Colonic mucosa (tissue), 4 donors: ENCODE measurements around the gene COQ2. TPM values are rescaled to one million over a fixed set of nuclear protein-coding genes. Genes with fewer than 3 reads are reported as not detected.
"Not testable (repeated sequence)": the region's sequence is repeated elsewhere in the genome, so short reads cannot be mapped to it uniquely, and the experiment has no call there.

ENCODE experiments used
- DNase-seq: peaks from one replicate; pipeline ENCODE4 v3.0.0-alpha.2; 2020
- H3K27ac ChIP-seq: fragments of 200-600 bp; one replicate; pipeline ENCODE4 v1.8.0; 2021
- H3K27me3 ChIP-seq: fragments of 200-600 bp; one replicate; pipeline ENCODE4 v1.8.0; 2021
- H3K36me3 ChIP-seq: fragments of 200-600 bp; one replicate; pipeline ENCODE4 v1.8.0; 2021
- H3K4me1 ChIP-seq: fragments of 200-600 bp; one replicate; pipeline ENCODE4 v1.8.0; 2021; ENCODE audit warnings: mild to moderate bottlenecking
- H3K4me3 ChIP-seq: fragments of 200-600 bp; one replicate; pipeline ENCODE4 v1.8.0; 2021
- H3K9ac ChIP-seq, 2 donors: one replicate each; pipeline ENCODE4 v1.7.0; 2013; ENCODE audit warnings: control low read depth in 2 of 2, low read depth in 2 of 2, low read length in 2 of 2
- H3K9me3 ChIP-seq: fragments of 200-600 bp; one replicate; pipeline ENCODE4 v1.8.0; 2021
- CTCF ChIP-seq: fragments of 200-600 bp; IDR thresholded peaks from one replicate; pipeline ENCODE4 v1.8.0; 2022; ENCODE audit warnings: antibody characterized with exemption, mild to moderate bottlenecking
- intact Hi-C: fragments of 100-400 bp; cut with DNase I; formaldehyde crosslinking; loops from one replicate; pipeline ENCODE4 v1.14.1; 2022
- total RNA-seq, 2 donors: library from RNA; stranded (reverse); fragmentation: NEBNext Ultra II Directional in 1 of 2; extraction: Animal tissue kit (Norgen Biotek cat#: 25700) in 1 of 2; gene quantifications; one replicate each; pipeline ENCODE4 v1.2.1, GENCODE V29; 2021
- donor health status: healthy.
- donor health status: DM: no; HTN: no; CAD: no.
- donor health status: DM: no; HTN: no; CAD: no.

The COQ2 gene
- total RNA-seq, 2 donors from 2014 or later = 23.4 to 28.3 TPM

- Histone ChIP-seq H3K9ac (no peak overlapping the region), H3K27ac (no peak overlapping the region), H3K27me3 (no peaks in the 10 kb centered on the region), H3K9me3 (no peaks in the 10 kb centered on the region), H3K4me3 (no peak overlapping the region), H3K36me3 (no peaks in the 10 kb centered on the region), H3K4me1 (no peaks in the 10 kb centered on the region)
- no peak for TF ChIP-seq CTCF
- intact Hi-C loops = no loop called here
- no peak for DNase-seq
These were observed 49.5 kb downstream of the COQ2 start for GRCh38 chr4:83234902-83235644.

GRCh38 chr4:83234387-83234786 is 50.2 kb downstream of the COQ2 start:
- H3K36me3 ChIP-seq, H3K4me3 ChIP-seq, H3K27me3 ChIP-seq, intact Hi-C loops, H3K27ac ChIP-seq, H3K9ac ChIP-seq, H3K4me1 ChIP-seq, H3K9me3 ChIP-seq, DNase-seq: not testable (repeated sequence)

GRCh38 chr4:83232082-83232481 is 52.5 kb downstream of the COQ2 start:
- no peaks in the 10 kb centered on the region for H3K9me3 ChIP-seq
- no peak for TF ChIP-seq CTCF
- intact Hi-C loops = no loop called here
- no peak for DNase-seq
- no peaks in the 10 kb centered on the region for H3K27me3 ChIP-seq
- no peaks in the 10 kb centered on the region for H3K4me1 ChIP-seq
- H3K9ac ChIP-seq = no peak overlapping the region
- H3K27ac ChIP-seq = no peak overlapping the region
- H3K4me3 ChIP-seq = no peak overlapping the region
- no peaks in the 10 kb centered on the region for H3K36me3 ChIP-seq

GRCh38 chr4:83231620-83232076 is 53.0 kb downstream of the COQ2 start:
- Histone ChIP-seq H3K4me3 (no peak overlapping the region), H3K27ac (no peak overlapping the region), H3K9ac (no peak overlapping the region), H3K27me3 (no peaks in the 10 kb centered on the region), H3K9me3 (no peaks in the 10 kb centered on the region), H3K4me1 (no peaks in the 10 kb centered on the region), H3K36me3 (no peaks in the 10 kb centered on the region)
- TF ChIP-seq CTCF = no peak
- DNase-seq = no peak
- intact Hi-C loops = no loop called here

- no peak overlapping the region for H3K27ac ChIP-seq
- H3K9ac ChIP-seq = no peak overlapping the region
- H3K36me3 ChIP-seq = no peaks in the 10 kb centered on the region
- DNase-seq = no peak
- intact Hi-C loops = no loop called here
- no peak for TF ChIP-seq CTCF
- H3K4me3 ChIP-seq = no peak overlapping the region
- H3K9me3 ChIP-seq = no peaks in the 10 kb centered on the region
- no peaks in the 10 kb centered on the region for H3K27me3 ChIP-seq
- H3K4me1 ChIP-seq = no peaks in the 10 kb centered on the region
These were observed 53.7 kb downstream of the COQ2 start for GRCh38 chr4:83230928-83231327.

GRCh38 chr4:83229791-83230190 is 54.8 kb downstream of the COQ2 start:
- H3K9ac ChIP-seq = no peak overlapping the region
- DNase-seq = no peak
- intact Hi-C loops = no loop called here
- no peak overlapping the region for H3K4me3 ChIP-seq
- H3K27ac ChIP-seq = no peak overlapping the region
- no peak for TF ChIP-seq CTCF
- H3K36me3 ChIP-seq = no peaks in the 10 kb centered on the region
- peaks cover 2% of the 10 kb centered on the region for H3K4me1 ChIP-seq
- no peaks in the 10 kb centered on the region for H3K9me3 ChIP-seq
- H3K27me3 ChIP-seq = no peaks in the 10 kb centered on the region
